Measurements from ENCODE around the gene DLGAP1.
A peak's percentile ranks its signal among the peaks of the same experiment; 100 is the strongest.

DLGAP1 gene

DNA sequence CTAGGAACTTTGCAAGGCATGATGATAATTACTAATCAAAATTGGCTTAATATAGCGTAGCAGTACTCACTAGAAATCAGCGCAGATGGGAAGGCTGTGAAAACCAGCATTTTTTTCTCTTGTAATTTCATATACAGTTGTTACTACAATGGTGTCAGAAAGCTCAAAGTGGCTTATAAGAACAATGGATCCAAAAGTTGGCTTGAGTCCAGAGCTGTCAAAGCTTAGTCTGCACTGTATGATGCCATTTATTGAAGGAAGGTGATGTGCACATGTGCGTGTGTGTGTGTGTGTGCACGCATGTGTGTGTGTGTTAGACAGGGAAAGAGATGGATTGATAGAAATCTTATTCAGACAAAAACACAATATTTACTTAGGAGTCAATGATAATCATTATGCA lies 663.9 kb downstream of the DLGAP1 start:
- CTCF ChIA-PET, result interaction anchor here (0.9 to 4.8 kb wide), 4 partner anchors 9 to 203 kb away, joined by 3 to 28 read pairs (median 5); no protein-coding TSS in a partner anchor
- Histone ChIP-seq H3K4me3 (ENCODE audit: low read depth, low read length) (no peak overlapping the region), H3K27ac (ENCODE audit: extremely low read depth, low read depth, low read length) (no peak overlapping the region), H3K36me3 (ENCODE audit: control insufficient read depth in 2 of 2, insufficient read depth in 1 of 2, low read length in 2 of 2) (no peaks in the 10 kb centered on the region), H3K9me3 (ENCODE audit: control insufficient read depth, insufficient read depth, low read depth, low read length) (no peaks in the 10 kb centered on the region), H3K4me1 (ENCODE audit: control insufficient read depth, insufficient read depth, low read length) (peaks cover 5% of the 10 kb centered on the region)
- POLR2A ChIA-PET, result no interaction called here
- TF ChIP-seq YY2 (tag by site-specific recombination; IDR thresholded peaks at IDR 0.05), result peak; percentile 29; the same call in 1 of the 2 replicates
- TF ChIP-seq ZBTB48 (tag by site-specific recombination; IDR thresholded peaks at IDR 0.05), result no peak
- no peak for TF ChIP-seq KLF7 (tag by site-specific recombination; IDR thresholded peaks at IDR 0.05; ENCODE audit: borderline replicate concordance)

DNA sequence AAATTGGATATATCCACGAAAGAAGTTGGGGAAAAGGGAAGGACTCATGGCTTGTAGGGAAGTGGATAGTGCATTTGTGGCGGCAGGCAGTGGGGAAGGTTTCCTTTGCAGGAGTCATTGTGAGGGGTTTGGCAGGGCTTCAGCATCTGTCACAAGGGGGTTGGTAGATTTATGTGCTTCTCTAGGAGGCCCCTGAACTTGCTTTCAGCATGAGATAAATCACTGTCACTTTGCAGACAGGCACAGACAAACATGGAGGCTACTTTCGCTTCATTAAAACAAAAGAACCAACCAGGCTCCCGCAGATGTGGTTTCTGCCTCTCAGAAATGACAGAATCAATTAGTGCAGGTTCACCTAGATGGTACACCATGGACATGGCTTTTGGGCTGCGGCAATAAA lies 664.4 kb downstream of the DLGAP1 start:
- Histone ChIP-seq H3K9me3 (ENCODE audit: control insufficient read depth, insufficient read depth, low read depth, low read length) (no peaks in the 10 kb centered on the region), H3K4me3 (ENCODE audit: low read depth, low read length) (no peak overlapping the region), H3K27ac (ENCODE audit: extremely low read depth, low read depth, low read length) (0 out of 2 replicates have a peak overlapping the region, but pooled peaks have one; percentile 31), H3K36me3 (ENCODE audit: control insufficient read depth in 2 of 2, insufficient read depth in 1 of 2, low read length in 2 of 2) (no peaks in the 10 kb centered on the region), H3K4me1 (ENCODE audit: control insufficient read depth, insufficient read depth, low read length) (peaks cover 5% of the 10 kb centered on the region)
- POLR2A ChIA-PET, result no interaction called here
- TF ChIP-seq MEIS1 (CRISPR knock-in tag; IDR thresholded peaks at IDR 0.05; ENCODE audit: borderline replicate concordance) (peak; percentile 82), ZNF274 (IDR thresholded peaks at IDR 0.05; ENCODE audit: low read length) (no peak), ZNF274 (tag by site-specific recombination; IDR thresholded peaks at IDR 0.05; ENCODE audit: borderline replicate concordance) (no peak), ZNF658 (tag by site-specific recombination; IDR thresholded peaks at IDR 0.05) (no peak), ZSCAN23 (tag by site-specific recombination; IDR thresholded peaks at IDR 0.05) (no peak), ZNF211 (tag by site-specific recombination; IDR thresholded peaks at IDR 0.05; ENCODE audit: low read depth) (no peak), ZNF433 (tag by site-specific recombination; IDR thresholded peaks at IDR 0.05; ENCODE audit: low read depth) (no peak), ZNF221 (tag by site-specific recombination; IDR thresholded peaks at IDR 0.05; ENCODE audit: borderline replicate concordance) (no peak), KLF9 (tag by site-specific recombination; IDR thresholded peaks at IDR 0.05; ENCODE audit: low read depth) (no peak), ZFP69B (tag by site-specific recombination; IDR thresholded peaks at IDR 0.05) (no peak), TCF7L2 (IDR thresholded peaks at IDR 0.05; ENCODE audit: borderline replicate concordance, low read depth, low read length) (no peak), KLF8 (tag by site-specific recombination; IDR thresholded peaks at IDR 0.05) (no peak), EGR2 (tag by site-specific recombination; IDR thresholded peaks at IDR 0.05; ENCODE audit: low read depth) (no peak), SETDB1 (IDR thresholded peaks at IDR 0.05; ENCODE audit: insufficient read length, low read length) (no peak), FEZF1 (tag by site-specific recombination; IDR thresholded peaks at IDR 0.05) (no peak), ZNF133 (tag by site-specific recombination; IDR thresholded peaks at IDR 0.05) (no peak), SCRT1 (tag by site-specific recombination; IDR thresholded peaks at IDR 0.05; ENCODE audit: borderline replicate concordance) (no peak), GLIS1 (tag by site-specific recombination; IDR thresholded peaks at IDR 0.05) (peak; percentile 46), SP7 (tag by site-specific recombination; IDR thresholded peaks at IDR 0.05) (peak; percentile 30; the same call in 1 of the 2 replicates), RBAK (tag by site-specific recombination; IDR thresholded peaks at IDR 0.05) (no peak), ZNF426 (tag by site-specific recombination; IDR thresholded peaks at IDR 0.05) (no peak), ZNF248 (tag by site-specific recombination; IDR thresholded peaks at IDR 0.05) (no peak)
- TF ChIP-seq, protein P1, sequence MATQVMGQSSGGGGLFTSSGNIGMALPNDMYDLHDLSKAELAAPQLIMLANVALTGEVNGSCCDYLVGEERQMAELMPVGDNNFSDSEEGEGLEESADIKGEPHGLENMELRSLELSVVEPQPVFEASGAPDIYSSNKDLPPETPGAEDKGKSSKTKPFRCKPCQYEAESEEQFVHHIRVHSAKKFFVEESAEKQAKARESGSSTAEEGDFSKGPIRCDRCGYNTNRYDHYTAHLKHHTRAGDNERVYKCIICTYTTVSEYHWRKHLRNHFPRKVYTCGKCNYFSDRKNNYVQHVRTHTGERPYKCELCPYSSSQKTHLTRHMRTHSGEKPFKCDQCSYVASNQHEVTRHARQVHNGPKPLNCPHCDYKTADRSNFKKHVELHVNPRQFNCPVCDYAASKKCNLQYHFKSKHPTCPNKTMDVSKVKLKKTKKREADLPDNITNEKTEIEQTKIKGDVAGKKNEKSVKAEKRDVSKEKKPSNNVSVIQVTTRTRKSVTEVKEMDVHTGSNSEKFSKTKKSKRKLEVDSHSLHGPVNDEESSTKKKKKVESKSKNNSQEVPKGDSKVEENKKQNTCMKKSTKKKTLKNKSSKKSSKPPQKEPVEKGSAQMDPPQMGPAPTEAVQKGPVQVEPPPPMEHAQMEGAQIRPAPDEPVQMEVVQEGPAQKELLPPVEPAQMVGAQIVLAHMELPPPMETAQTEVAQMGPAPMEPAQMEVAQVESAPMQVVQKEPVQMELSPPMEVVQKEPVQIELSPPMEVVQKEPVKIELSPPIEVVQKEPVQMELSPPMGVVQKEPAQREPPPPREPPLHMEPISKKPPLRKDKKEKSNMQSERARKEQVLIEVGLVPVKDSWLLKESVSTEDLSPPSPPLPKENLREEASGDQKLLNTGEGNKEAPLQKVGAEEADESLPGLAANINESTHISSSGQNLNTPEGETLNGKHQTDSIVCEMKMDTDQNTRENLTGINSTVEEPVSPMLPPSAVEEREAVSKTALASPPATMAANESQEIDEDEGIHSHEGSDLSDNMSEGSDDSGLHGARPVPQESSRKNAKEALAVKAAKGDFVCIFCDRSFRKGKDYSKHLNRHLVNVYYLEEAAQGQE (tag by site-specific recombination; IDR thresholded peaks at IDR 0.05), result no peak
- TF ChIP-seq, protein P2, sequence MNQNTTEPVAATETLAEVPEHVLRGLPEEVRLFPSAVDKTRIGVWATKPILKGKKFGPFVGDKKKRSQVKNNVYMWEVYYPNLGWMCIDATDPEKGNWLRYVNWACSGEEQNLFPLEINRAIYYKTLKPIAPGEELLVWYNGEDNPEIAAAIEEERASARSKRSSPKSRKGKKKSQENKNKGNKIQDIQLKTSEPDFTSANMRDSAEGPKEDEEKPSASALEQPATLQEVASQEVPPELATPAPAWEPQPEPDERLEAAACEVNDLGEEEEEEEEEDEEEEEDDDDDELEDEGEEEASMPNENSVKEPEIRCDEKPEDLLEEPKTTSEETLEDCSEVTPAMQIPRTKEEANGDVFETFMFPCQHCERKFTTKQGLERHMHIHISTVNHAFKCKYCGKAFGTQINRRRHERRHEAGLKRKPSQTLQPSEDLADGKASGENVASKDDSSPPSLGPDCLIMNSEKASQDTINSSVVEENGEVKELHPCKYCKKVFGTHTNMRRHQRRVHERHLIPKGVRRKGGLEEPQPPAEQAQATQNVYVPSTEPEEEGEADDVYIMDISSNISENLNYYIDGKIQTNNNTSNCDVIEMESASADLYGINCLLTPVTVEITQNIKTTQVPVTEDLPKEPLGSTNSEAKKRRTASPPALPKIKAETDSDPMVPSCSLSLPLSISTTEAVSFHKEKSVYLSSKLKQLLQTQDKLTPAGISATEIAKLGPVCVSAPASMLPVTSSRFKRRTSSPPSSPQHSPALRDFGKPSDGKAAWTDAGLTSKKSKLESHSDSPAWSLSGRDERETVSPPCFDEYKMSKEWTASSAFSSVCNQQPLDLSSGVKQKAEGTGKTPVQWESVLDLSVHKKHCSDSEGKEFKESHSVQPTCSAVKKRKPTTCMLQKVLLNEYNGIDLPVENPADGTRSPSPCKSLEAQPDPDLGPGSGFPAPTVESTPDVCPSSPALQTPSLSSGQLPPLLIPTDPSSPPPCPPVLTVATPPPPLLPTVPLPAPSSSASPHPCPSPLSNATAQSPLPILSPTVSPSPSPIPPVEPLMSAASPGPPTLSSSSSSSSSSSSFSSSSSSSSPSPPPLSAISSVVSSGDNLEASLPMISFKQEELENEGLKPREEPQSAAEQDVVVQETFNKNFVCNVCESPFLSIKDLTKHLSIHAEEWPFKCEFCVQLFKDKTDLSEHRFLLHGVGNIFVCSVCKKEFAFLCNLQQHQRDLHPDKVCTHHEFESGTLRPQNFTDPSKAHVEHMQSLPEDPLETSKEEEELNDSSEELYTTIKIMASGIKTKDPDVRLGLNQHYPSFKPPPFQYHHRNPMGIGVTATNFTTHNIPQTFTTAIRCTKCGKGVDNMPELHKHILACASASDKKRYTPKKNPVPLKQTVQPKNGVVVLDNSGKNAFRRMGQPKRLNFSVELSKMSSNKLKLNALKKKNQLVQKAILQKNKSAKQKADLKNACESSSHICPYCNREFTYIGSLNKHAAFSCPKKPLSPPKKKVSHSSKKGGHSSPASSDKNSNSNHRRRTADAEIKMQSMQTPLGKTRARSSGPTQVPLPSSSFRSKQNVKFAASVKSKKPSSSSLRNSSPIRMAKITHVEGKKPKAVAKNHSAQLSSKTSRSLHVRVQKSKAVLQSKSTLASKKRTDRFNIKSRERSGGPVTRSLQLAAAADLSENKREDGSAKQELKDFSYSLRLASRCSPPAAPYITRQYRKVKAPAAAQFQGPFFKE (tag by site-specific recombination; IDR thresholded peaks at IDR 0.05; ENCODE audit: borderline replicate concordance), result no peak
- CTCF ChIA-PET, result interaction anchor here (0.9 to 4.8 kb wide), 4 partner anchors 9 to 79 kb away, joined by 3 to 28 read pairs (median 13); no protein-coding TSS in a partner anchor
